GM18526 (cell line): Measurements from ENCODE around the gene ARMC6.

Experiments used
- POLR2A ChIP-seq: IDR thresholded peaks from 3 replicates; pipeline ENCODE4 v1.6.1; 2011; ENCODE audit not compliant: insufficient read length; ENCODE audit errors: extremely low read depth

Gene ARMC6

DNA sequence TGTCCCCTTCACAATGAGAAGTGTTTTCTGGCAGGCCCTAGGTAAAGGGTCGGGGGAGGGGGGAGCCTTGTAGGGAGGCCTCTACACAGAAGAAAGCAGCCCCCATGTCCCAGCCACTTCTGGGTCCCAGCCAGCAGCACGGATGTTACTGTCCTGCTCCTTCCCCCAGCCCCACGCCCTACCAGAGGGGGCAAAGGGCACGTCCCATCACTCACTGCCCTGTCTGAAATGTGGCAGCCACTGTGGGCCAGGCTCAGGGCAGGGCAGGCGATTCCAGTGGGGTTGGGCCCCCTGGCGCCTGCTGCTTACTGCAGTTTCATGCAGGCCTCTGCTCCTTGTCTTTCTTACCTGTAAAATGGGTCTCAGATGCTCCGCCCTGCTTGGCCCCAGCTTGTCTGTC lies 24.3 kb downstream of the ARMC6 start:
- no peak for TF ChIP-seq POLR2A

GRCh38 chr19:19059018-19059836 lies 25.8 kb downstream of the ARMC6 start:
- TF ChIP-seq POLR2A: no peak

DNA sequence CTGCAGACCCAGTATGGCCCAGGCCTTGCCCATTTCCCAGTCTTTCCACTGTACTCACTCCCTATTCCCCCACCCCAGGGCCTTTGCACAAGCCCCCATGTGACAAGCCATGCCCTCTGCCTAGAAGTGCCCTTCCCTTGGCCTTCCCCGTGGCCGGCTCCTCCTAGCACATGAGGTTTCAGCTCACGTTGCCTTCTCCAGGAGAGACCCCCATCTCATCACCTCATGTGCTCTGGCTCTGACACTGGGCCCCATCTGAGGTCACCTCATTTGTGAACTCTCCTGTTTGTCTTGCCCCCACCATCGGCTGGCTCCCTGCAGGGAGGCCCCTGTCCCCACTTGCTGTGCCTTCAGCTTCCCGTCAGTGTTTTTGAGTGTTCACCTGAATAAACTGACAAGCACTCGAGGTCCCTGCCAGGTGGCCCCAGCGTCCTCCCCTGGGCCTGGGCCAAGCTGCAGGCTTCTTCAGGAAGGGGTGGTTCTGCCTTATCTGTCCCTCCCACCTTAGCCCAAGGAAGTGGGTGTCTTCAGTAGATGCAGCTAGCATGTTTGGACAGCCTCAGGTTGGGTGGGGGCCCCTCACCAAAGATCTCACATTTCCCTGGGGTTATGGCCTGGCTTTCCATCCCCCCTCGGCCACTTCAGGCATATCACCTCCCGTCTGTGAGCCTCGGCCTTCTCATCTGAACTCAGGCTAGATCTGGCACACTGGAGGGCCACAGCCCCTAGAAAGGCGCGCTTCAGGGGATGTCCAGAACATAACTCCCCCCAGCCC lies 26.6 kb downstream of the ARMC6 start:
- TF ChIP-seq POLR2A: no peak

GRCh38 chr19:19061506-19061905 lies 28.1 kb downstream of the ARMC6 start:
- no peak for TF ChIP-seq POLR2A

- TF ChIP-seq POLR2A: no peak
Measured at GRCh38 chr19:19062454-19063182, 29.2 kb downstream of the ARMC6 start.

- no peak for TF ChIP-seq POLR2A
Measured at GRCh38 chr19:19063183-19064097, 30.0 kb downstream of the ARMC6 start, which contains the start of gene SLC25A42. Gene SLC25A42, plus strand, starts transcription at chr19:19063994. Its CDS starts 32,131 bp downstream, at chr19:19096125.

DNA sequence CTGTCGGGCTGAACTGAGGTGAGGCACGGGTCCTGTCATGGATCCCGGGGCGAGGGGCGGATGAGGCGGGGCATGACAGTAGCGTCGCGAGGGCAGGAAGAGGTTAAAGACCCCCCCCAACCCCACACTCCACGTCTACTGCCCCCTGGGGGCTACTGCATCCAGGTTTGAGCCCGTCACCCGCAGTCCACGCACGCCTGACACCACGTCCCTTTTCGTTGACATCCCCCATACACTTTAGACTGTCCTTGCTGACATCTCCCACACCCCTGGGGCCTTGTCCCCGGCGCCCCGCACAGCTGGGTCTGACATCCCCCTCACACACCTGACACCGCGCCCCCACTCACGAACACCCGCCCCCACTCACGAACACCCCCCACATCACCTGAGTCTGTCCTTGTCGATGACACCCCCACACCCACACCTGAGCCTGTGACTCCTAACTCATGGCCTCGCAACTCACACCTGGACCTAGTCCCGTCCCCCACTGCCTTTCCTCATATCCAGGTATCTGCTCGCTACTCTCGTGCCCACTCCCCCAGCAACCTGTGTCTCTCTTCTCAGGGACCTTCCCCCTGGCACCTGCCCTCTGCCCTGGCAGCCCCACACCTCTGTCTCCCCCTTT lies 30.8 kb downstream of the ARMC6 start:
- no peak for TF ChIP-seq POLR2A

GRCh38 chr19:19064811-19065745 lies 31.7 kb downstream of the ARMC6 start:
- no peak for TF ChIP-seq POLR2A

GRCh38 chr19:19067276-19068072 lies 34.1 kb downstream of the ARMC6 start:
- TF ChIP-seq POLR2A: no peak

- no peak for TF ChIP-seq POLR2A
Measured at GRCh38 chr19:19068659-19069654, 35.6 kb downstream of the ARMC6 start.

DNA sequence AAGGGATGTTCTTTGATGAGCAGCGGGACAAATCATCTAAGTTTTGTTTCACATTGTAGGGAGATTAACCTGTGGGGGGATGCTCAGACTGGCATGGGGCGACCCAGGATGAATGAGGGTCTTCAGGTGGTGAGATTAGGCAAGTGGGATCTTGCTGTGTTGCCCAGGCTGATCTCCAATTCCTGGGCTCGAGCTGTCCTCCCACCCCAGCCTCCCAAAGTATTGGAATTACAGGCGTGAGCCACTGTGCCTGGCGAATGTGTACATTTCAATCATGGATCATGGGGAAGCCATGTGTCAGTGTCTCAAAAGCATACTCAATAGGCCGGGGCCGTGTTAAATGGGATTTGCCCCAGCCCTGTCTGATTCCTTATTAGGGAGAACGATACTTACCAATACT lies 38.5 kb downstream of the ARMC6 start:
- TF ChIP-seq POLR2A: no peak
